H1 (cell line): ENCODE data around the gene LRBA. TPM values are rescaled to one million over a fixed set of nuclear protein-coding genes. Genes with fewer than 3 reads are reported as not detected.

Source experiments
- CTCF ChIA-PET: fragments of 300-600 bp; sonication (Branson Sonifier 250); formaldehyde crosslinking; loops from one replicate; lab custom pipeline; 2021; ENCODE audit not compliant: partially characterized antibody; lab: Charles Lee
- POLR2A ChIA-PET: fragments of 300-600 bp; sonication (Branson Sonifier 250); formaldehyde crosslinking; loops from one replicate; lab custom pipeline; 2021; ENCODE audit warnings: inconsistent platforms; ENCODE audit not compliant: partially characterized antibody; lab: Charles Lee
- DNase-seq, 2 experiments: peaks; one replicate each; pipeline versions ENCODE4 v3.0.0 to v3.0.0-alpha.2; 2010 to 2022; ENCODE audit warnings: low spot score in 2 of 2, low read depth in 1 of 2, mixed read lengths in 1 of 2
- FAIRE-seq: peaks from 2 replicates; lab custom pipeline; 2011; peaks lifted over from hg19 to GRCh38; lab: Jason Lieb, UNC
- H2AFZ ChIP-seq: 2 replicates; pipeline ENCODE4 v1.8.1; 2012; ENCODE audit warnings: low read length, inconsistent platforms
- H2AK5ac ChIP-seq: 2 replicates; pipeline ENCODE4 v1.6.1; 2013; ENCODE audit warnings: low read depth, low read length
- H2BK120ac ChIP-seq: replicated peaks from 2 replicates; pipeline ENCODE3; 2013; ENCODE audit warnings: low read depth, low read length, inconsistent platforms
- H2BK12ac ChIP-seq: 2 replicates; pipeline ENCODE4 v1.6.1; 2013; ENCODE audit warnings: low read depth, low read length
- H2BK15ac ChIP-seq: 2 replicates; pipeline ENCODE4 v1.6.1; 2013; ENCODE audit warnings: low read length
- H2BK20ac ChIP-seq: 2 replicates; pipeline ENCODE4 v1.6.1; 2013; ENCODE audit warnings: low read length
- H2BK5ac ChIP-seq: 2 replicates; pipeline ENCODE4 v1.6.1; 2013; ENCODE audit warnings: low read depth, low read length
- H3K14ac ChIP-seq: 2 replicates; pipeline ENCODE4 v1.6.1; 2013; ENCODE audit warnings: inconsistent platforms; ENCODE audit not compliant: insufficient read length
- H3K18ac ChIP-seq: 2 replicates; pipeline ENCODE4 v1.6.1; 2013; ENCODE audit warnings: low read length; ENCODE audit errors: extremely low read depth
- H3K23ac ChIP-seq: 2 replicates; pipeline ENCODE4 v1.6.1; 2013; ENCODE audit warnings: inconsistent platforms; ENCODE audit not compliant: insufficient read length
- H3K23me2 ChIP-seq: 2 replicates; pipeline ENCODE4 v1.6.1; 2013; ENCODE audit warnings: low read depth, low read length
- H3K27ac ChIP-seq: 2 replicates; pipeline ENCODE4 v1.6.1; 2011; ENCODE audit warnings: low read depth, low read length, inconsistent platforms
- H3K27me3 ChIP-seq, 4 experiments: replicated peaks in 1 of 4; 1 replicate in 1 of 4; 2 replicates in 3 of 4; pipeline versions ENCODE4 v1.6.1 to v1.8.1; 2011 to 2013; ENCODE audit warnings: low read length in 3 of 4, mild to moderate bottlenecking in 3 of 4, inconsistent platforms in 2 of 4, mixed read lengths in 2 of 4, moderate library complexity in 1 of 4; ENCODE audit not compliant: control insufficient read depth in 3 of 4, insufficient read depth in 3 of 4; ENCODE audit errors: extremely low read depth in 1 of 4
- H3K36me3 ChIP-seq, 4 experiments: 2 replicates each; pipeline versions ENCODE4 v1.6.1 to v1.8.1; 2011 to 2013; ENCODE audit warnings: mild to moderate bottlenecking in 4 of 4, low read length in 3 of 4, moderate library complexity in 2 of 4, control low read depth in 1 of 4, inconsistent platforms in 1 of 4; ENCODE audit not compliant: insufficient read depth in 4 of 4, control insufficient read depth in 2 of 4
- H3K4ac ChIP-seq: replicated peaks from 2 replicates; pipeline ENCODE3; 2013; ENCODE audit warnings: low read length, low read depth, mixed read lengths, inconsistent platforms; ENCODE audit not compliant: insufficient read length
- H3K4me1 ChIP-seq, 4 experiments: replicated peaks in 1 of 4; 1 replicate in 1 of 4; 2 replicates in 3 of 4; pipeline versions ENCODE4 v1.6.1 to v1.8.1; 2011 to 2013; ENCODE audit warnings: low read length in 3 of 4, inconsistent platforms in 2 of 4, mixed read lengths in 1 of 4; ENCODE audit not compliant: insufficient read depth in 4 of 4, control insufficient read depth in 3 of 4
- H3K4me2 ChIP-seq, 2 experiments: 2 replicates each; pipeline versions ENCODE4 v1.6.1 to v1.8.1; 2011 to 2013; ENCODE audit warnings: low read depth in 2 of 2, low read length in 2 of 2, control low read depth in 1 of 2, inconsistent platforms in 1 of 2, mild to moderate bottlenecking in 1 of 2; ENCODE audit not compliant: insufficient read depth in 1 of 2
- H3K4me3 ChIP-seq, 4 experiments: fragments of 200-600, 300-600 bp in 1 of 4; sonication (generic), shearing (Covaris generic), sonication (Bioruptor Twin) in 1 of 4; 2 replicates each; pipeline versions ENCODE4 v1.5.1 to v1.8.1; 2011 to 2016; ENCODE audit warnings: low read length in 4 of 4, low read depth in 3 of 4, control low read depth in 2 of 4, inconsistent platforms in 2 of 4, mild to moderate bottlenecking in 2 of 4, mixed read lengths in 1 of 4, moderate library complexity in 1 of 4; ENCODE audit not compliant: insufficient read depth in 2 of 4; ENCODE audit errors: extremely low read depth in 1 of 4
- H3K56ac ChIP-seq: replicated peaks from 2 replicates; pipeline ENCODE3; 2013; ENCODE audit warnings: low read depth, mild to moderate bottlenecking, mixed read lengths, low read length, inconsistent platforms; ENCODE audit not compliant: insufficient read length
- H3K79me1 ChIP-seq: 2 replicates; pipeline ENCODE4 v1.6.1; 2013; ENCODE audit warnings: low read depth, low read length, control low read depth
- H3K79me2 ChIP-seq, 2 experiments: 2 replicates each; pipeline versions ENCODE4 v1.6.1 to v1.8.1; 2012 to 2013; ENCODE audit warnings: low read length in 2 of 2, mild to moderate bottlenecking in 2 of 2, inconsistent platforms in 1 of 2; ENCODE audit not compliant: insufficient read depth in 2 of 2, control insufficient read depth in 1 of 2
- H3K9ac ChIP-seq, 4 experiments: replicated peaks in 1 of 4; 1 replicate in 1 of 4; 2 replicates in 3 of 4; pipeline versions ENCODE4 v1.6.1 to v1.8.1; 2011 to 2013; ENCODE audit warnings: low read depth in 3 of 4, low read length in 3 of 4, control low read depth in 2 of 4, mild to moderate bottlenecking in 2 of 4, moderate library complexity in 2 of 4, inconsistent platforms in 1 of 4; ENCODE audit errors: extremely low read depth in 1 of 4
- H3K9me3 ChIP-seq, 2 experiments: 2 replicates each; pipeline versions ENCODE4 v1.6.1 to v1.8.1; 2012 to 2013; ENCODE audit warnings: mild to moderate bottlenecking in 2 of 2, moderate library complexity in 2 of 2, control low read depth in 1 of 2, inconsistent platforms in 1 of 2, low read depth in 1 of 2, low read length in 1 of 2, mixed read lengths in 1 of 2; ENCODE audit not compliant: insufficient read depth in 2 of 2
- H4K20me1 ChIP-seq, 2 experiments: replicated peaks in 1 of 2; 2 replicates each; pipeline versions ENCODE3 to v1.8.1; 2011 to 2013; ENCODE audit warnings: inconsistent platforms in 2 of 2, low read length in 2 of 2, mild to moderate bottlenecking in 1 of 2; ENCODE audit not compliant: insufficient read depth in 2 of 2, control insufficient read depth in 1 of 2
- H4K5ac ChIP-seq: 2 replicates; pipeline ENCODE4 v1.6.1; 2013; ENCODE audit warnings: low read length, low read depth, mixed read lengths, inconsistent platforms; ENCODE audit not compliant: insufficient read length
- H4K8ac ChIP-seq: 2 replicates; pipeline ENCODE4 v1.8.0; 2013; ENCODE audit warnings: mild to moderate bottlenecking, moderate library complexity, low read length, inconsistent platforms; ENCODE audit not compliant: insufficient read depth; ENCODE audit errors: extremely low read depth
- H4K91ac ChIP-seq: replicated peaks from 2 replicates; pipeline ENCODE3; 2013; ENCODE audit warnings: low read length, mixed read lengths, inconsistent platforms; ENCODE audit not compliant: insufficient read length
- BCL11A ChIP-seq, 2 experiments: IDR thresholded peaks; one replicate each; pipeline ENCODE4 v1.6.1; 2011; ENCODE audit warnings: low read depth in 2 of 2, low read length in 2 of 2, mild to moderate bottlenecking in 2 of 2
- CEBPB ChIP-seq: IDR thresholded peaks from 2 replicates; pipeline ENCODE4 v1.6.1; 2012; ENCODE audit warnings: low read depth, low read length
- CTBP2 ChIP-seq: IDR thresholded peaks from 2 replicates; pipeline ENCODE4 v1.7.0; 2011; ENCODE audit warnings: borderline replicate concordance, mild to moderate bottlenecking, moderate library complexity, mixed read lengths, low read length; ENCODE audit not compliant: insufficient read depth, insufficient read length
- EP300 ChIP-seq, 2 experiments: IDR thresholded peaks; 1 replicate in 1 of 2; 2 replicates in 1 of 2; pipeline ENCODE4 v1.6.1; 2011 to 2012; ENCODE audit warnings: low read depth in 2 of 2, low read length in 2 of 2, mild to moderate bottlenecking in 2 of 2, borderline replicate concordance in 1 of 2, inconsistent platforms in 1 of 2, moderate library complexity in 1 of 2
- HDAC2 ChIP-seq, 2 experiments: fragments of 300-600 bp in 1 of 2; sonication (generic) in 1 of 2; IDR thresholded peaks; 2 replicates each; pipeline ENCODE4 v1.6.1; 2011 to 2012; ENCODE audit warnings: low read depth in 2 of 2, low read length in 2 of 2, mild to moderate bottlenecking in 2 of 2, moderate library complexity in 2 of 2, borderline replicate concordance in 1 of 2, inconsistent platforms in 1 of 2
- POU5F1 ChIP-seq: IDR thresholded peaks from 2 replicates; pipeline ENCODE4 v1.6.1; 2011; ENCODE audit warnings: low read depth, mild to moderate bottlenecking, low read length, moderate library complexity
- RAD21 ChIP-seq, 2 experiments: IDR thresholded peaks in 1 of 2; conservative IDR thresholded peaks in 1 of 2; 2 replicates each; pipeline ENCODE4 v1.6.1; 2011; ENCODE audit warnings: low read depth in 2 of 2, low read length in 2 of 2, improper control_type of control experiment in 1 of 2, inconsistent platforms in 1 of 2, mild to moderate bottlenecking in 1 of 2, moderate library complexity in 1 of 2
- RFX5 ChIP-seq: IDR thresholded peaks from 2 replicates; pipeline ENCODE4 v1.6.1; 2011; ENCODE audit warnings: low read depth, low read length, improper control_type of control experiment, borderline replicate concordance
- RNF2 ChIP-seq: fragments of 200-900, 300-1000 bp; sonication (generic); IDR thresholded peaks from 2 replicates; pipeline ENCODE4 v1.7.1; 2016; ENCODE audit warnings: borderline replicate concordance, low read depth, mild to moderate bottlenecking, antibody characterized with exemption, low read length; ENCODE audit not compliant: poor library complexity, severe bottlenecking; ENCODE audit errors: missing control alignments
- SAP30 ChIP-seq: fragments of 300-600 bp; sonication (generic); IDR thresholded peaks from 2 replicates; pipeline ENCODE4 v1.7.1; 2012; ENCODE audit warnings: low read length, moderate library complexity, mild to moderate bottlenecking, inconsistent platforms; ENCODE audit not compliant: insufficient read depth, insufficient replicate concordance
- SIRT6 ChIP-seq: IDR thresholded peaks from one replicate; pipeline ENCODE4 v1.7.1; 2012; ENCODE audit warnings: low read length, inconsistent platforms
- SRF ChIP-seq: IDR thresholded peaks from 2 replicates; pipeline ENCODE4 v1.6.1; 2011; ENCODE audit warnings: mild to moderate bottlenecking, low read depth, low read length, moderate library complexity
- TEAD4 ChIP-seq: IDR thresholded peaks from 2 replicates; pipeline ENCODE4 v1.6.1; 2012; ENCODE audit warnings: low read depth, low read length, inconsistent platforms, mixed read lengths
- WGBS, 2 experiments: shearing (Covaris generic) in 1 of 2; methylation state at CpG; one replicate each; pipeline versions ENCODE4 v1.1.6 to v1.1.7; 2013 to 2015; ENCODE audit warnings: low lambda C conversion rate in 2 of 2, mixed read lengths in 2 of 2, inconsistent platforms in 1 of 2, low coverage in 1 of 2, missing lambda C conversion rate in 1 of 2; ENCODE audit not compliant: insufficient replicate concordance in 2 of 2, insufficient coverage in 1 of 2, insufficient read length in 1 of 2; ENCODE audit errors: extremely low coverage in 1 of 2, missing lambda C conversion rate in 1 of 2; 5-methylcytosine and 5-hydroxymethylcytosine counted together
- polyA plus RNA-seq, 7 experiments: library from polyadenylated mRNA; depleted of rRNA in 3 of 7; stranded (reverse) in 5 of 7; unstranded in 2 of 7; fragments of >200 nt in 5 of 7; fragments of 200-250 nt in 2 of 7; gene quantifications; 1 replicate in 5 of 7; 2 replicates in 1 of 7; 4 replicates in 1 of 7; pipeline versions ENCODE4 v1.2.1 to v1.2.3, GENCODE V29; 2011 to 2013; ENCODE audit warnings: missing spikeins in 2 of 7, mixed read lengths in 2 of 7
- total RNA-seq: library from RNA; stranded (reverse); fragmentation: NEBNext Ultra II Directional; extraction: Animal tissue kit (Norgen Biotek cat#: 25700); gene quantifications from 2 replicates; pipeline ENCODE4 v1.2.1, GENCODE V29; 2021

The LRBA gene
- total and polyA plus RNA-seq, 2 of the 8 experiments (the other 6 are each of a cell fraction or from before 2014, with no cell fraction given): 54.6 to 83.2 TPM

GRCh38 chr4:151029537-151029936, 14.5 kb upstream of the LRBA start:
- Histone ChIP-seq H3K4ac (no peak overlapping the region), H3K18ac (no peak overlapping the region), H2BK120ac (no peak overlapping the region), H2BK15ac (no peak overlapping the region), H3K56ac (no peak overlapping the region), H3K79me2 (no peaks in the 10 kb centered on the region), H4K91ac (no peak overlapping the region), H3K27me3 (no peaks in the 10 kb centered on the region), H3K79me1 (no peaks in the 10 kb centered on the region; the same call in 1 of the 2 replicates), H3K23me2 (no peaks in the 10 kb centered on the region), H4K20me1 (no peaks in the 10 kb centered on the region), H2AK5ac (no peak overlapping the region), H3K14ac (no peak overlapping the region), H3K4me3 (no peak overlapping the region), H3K36me3 (no peaks in the 10 kb centered on the region), H2BK5ac (no peak overlapping the region), H4K5ac (no peak overlapping the region), H3K4me2 (no peak overlapping the region), H3K27ac (no peak overlapping the region), H4K8ac (no peak overlapping the region), H2BK12ac (no peak overlapping the region), H2BK20ac (no peak overlapping the region), H2AFZ (no peak overlapping the region), H3K9me3 (no peaks in the 10 kb centered on the region), H3K4me1 (peaks cover 0 to 3% (median 0%) of the 10 kb centered on the region in 4 experiments; a peak in 1 of 7 replicates), H3K23ac (no peak overlapping the region), H3K9ac (no peak overlapping the region)
- CTCF ChIA-PET: interaction anchor here (0.6 kb wide), 1 partner anchor 151 kb away, joined by 3 read pairs; no protein-coding TSS in a partner anchor
- DNase-seq (no peak), FAIRE-seq (no peak)
- POLR2A ChIA-PET: interaction anchor here (2.4 to 3.3 kb wide), 2 partner anchors 14 to 19 kb away, joined by 8 to 14 read pairs; partner anchors contain the start of gene LRBA
- 97% methylated on average over 10 of the region's 10 CpGs; no CpG with 5 or more reads in 1 of the 2 experiments for WGBS, 2 experiments
- TF ChIP-seq SAP30: no peak
- no peak for TF ChIP-seq SIRT6
- TF ChIP-seq RAD21 (IDR thresholded peaks at IDR 0.05 in 1 of 2, conservative IDR thresholded peaks at IDR 0.05 in 1 of 2; ENCODE audit: low read depth in 2 of 2, low read length in 2 of 2): no peak
- no peak for TF ChIP-seq POU5F1
- no peak for TF ChIP-seq RFX5
- no peak for TF ChIP-seq SRF
- TF ChIP-seq CEBPB: no peak
- TF ChIP-seq HDAC2 (IDR thresholded peaks at IDR 0.05; ENCODE audit: borderline replicate concordance in 1 of 2, low read depth in 2 of 2, low read length in 2 of 2): no peak
- TF ChIP-seq RNF2: no peak
- no peak for TF ChIP-seq BCL11A (IDR thresholded peaks at IDR 0.05; ENCODE audit: low read depth in 2 of 2, low read length in 2 of 2)
- TF ChIP-seq EP300 (IDR thresholded peaks at IDR 0.05; ENCODE audit: borderline replicate concordance in 1 of 2, low read depth in 2 of 2, low read length in 2 of 2): no peak
- TF ChIP-seq CTBP2: no peak
- TF ChIP-seq TEAD4: no peak
